ENCODE results near the gene DNAH10. TPM values are rescaled to one million over a fixed set of nuclear protein-coding genes. Genes with fewer than 3 reads are reported as not detected.

DNAH10 gene
- total and polyA plus RNA-seq, 2 donors from 2014 or later: 0.24 to 0.28 TPM

DNA sequence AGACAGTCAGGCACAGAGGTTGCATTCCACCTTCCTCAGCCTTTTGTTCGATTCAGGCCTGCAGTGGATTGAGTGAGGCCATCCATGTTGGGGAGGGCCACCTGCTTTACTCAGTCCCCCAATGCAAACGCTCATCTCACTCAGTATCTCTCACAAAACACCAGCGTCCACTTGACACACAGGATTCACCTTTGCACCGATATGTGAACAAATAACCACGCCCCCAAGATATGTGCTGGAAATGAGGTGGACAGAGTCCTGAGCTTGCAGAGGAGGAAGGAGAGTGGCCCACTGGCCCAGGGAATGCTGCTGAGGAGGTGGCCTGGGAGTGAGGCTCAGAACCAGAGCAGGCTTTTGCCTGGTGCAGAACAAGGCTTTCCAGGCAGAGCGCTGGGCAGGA, 60.7 kb downstream of the DNAH10 start:
- TF ChIP-seq, protein P1, sequence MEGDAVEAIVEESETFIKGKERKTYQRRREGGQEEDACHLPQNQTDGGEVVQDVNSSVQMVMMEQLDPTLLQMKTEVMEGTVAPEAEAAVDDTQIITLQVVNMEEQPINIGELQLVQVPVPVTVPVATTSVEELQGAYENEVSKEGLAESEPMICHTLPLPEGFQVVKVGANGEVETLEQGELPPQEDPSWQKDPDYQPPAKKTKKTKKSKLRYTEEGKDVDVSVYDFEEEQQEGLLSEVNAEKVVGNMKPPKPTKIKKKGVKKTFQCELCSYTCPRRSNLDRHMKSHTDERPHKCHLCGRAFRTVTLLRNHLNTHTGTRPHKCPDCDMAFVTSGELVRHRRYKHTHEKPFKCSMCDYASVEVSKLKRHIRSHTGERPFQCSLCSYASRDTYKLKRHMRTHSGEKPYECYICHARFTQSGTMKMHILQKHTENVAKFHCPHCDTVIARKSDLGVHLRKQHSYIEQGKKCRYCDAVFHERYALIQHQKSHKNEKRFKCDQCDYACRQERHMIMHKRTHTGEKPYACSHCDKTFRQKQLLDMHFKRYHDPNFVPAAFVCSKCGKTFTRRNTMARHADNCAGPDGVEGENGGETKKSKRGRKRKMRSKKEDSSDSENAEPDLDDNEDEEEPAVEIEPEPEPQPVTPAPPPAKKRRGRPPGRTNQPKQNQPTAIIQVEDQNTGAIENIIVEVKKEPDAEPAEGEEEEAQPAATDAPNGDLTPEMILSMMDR (IDR thresholded peaks at IDR 0.05; ENCODE audit: borderline replicate concordance, extremely low read depth, insufficient read depth): no peak
- H3K4me1 ChIP-seq (ENCODE audit: control insufficient read depth in 2 of 3, insufficient read depth in 2 of 3, low read depth in 1 of 3, low read length in 3 of 3): no peaks in the 10 kb centered on the region
- H3K9ac ChIP-seq (ENCODE audit: low read length in 3 of 3): no peak overlapping the region
- DNase-seq: no peak
- no peaks in the 10 kb centered on the region for H3K27me3 ChIP-seq (ENCODE audit: control insufficient read depth, insufficient read depth, low read length)
- intact Hi-C loops (cut with DNase I): no loop called here
- peaks cover 0 to 5% (median 0%) of the 10 kb centered on the region in 3 donors for H3K9me3 ChIP-seq (ENCODE audit: control insufficient read depth in 2 of 3, insufficient read depth in 1 of 3, low read length in 3 of 3)
- H3K4me3 ChIP-seq (ENCODE audit: low read length in 3 of 3): no peak overlapping the region
- no peak for FAIRE-seq
- no peaks in the 10 kb centered on the region for H3K36me3 ChIP-seq (ENCODE audit: control insufficient read depth in 2 of 3, insufficient read depth in 3 of 3, low read length in 3 of 3)
- no peak overlapping the region for H3K27ac ChIP-seq (ENCODE audit: low read depth in 2 of 2, low read length in 2 of 2)

DNA sequence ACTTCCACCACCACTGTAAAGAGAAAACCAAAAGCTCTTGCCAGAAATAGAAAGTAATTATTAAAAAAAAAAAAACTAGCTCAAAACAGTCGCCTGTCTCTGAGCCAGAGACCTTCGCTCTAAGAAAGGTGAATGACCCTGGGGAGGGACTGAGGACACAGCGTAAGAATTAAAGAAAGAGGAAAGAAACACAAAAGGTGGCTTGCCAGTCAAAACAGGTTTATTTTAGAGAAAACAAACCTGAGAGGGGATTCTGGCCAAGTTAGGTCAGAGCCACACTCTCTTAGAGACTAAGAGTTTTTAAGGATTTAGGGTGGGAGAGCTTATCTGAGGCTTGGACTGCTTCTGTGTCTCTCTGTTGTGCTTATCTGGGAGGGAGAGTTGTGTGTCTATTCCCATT, 66.0 kb downstream of the DNAH10 start:
- Histone ChIP-seq H3K36me3 (ENCODE audit: control insufficient read depth in 2 of 3, insufficient read depth in 3 of 3, low read length in 3 of 3) (peaks cover 0 to 3% (median 0%) of the 10 kb centered on the region in 3 donors), H3K9me3 (ENCODE audit: control insufficient read depth in 2 of 3, insufficient read depth in 1 of 3, low read length in 3 of 3) (peaks cover 0 to 6% (median 1%) of the 10 kb centered on the region in 3 donors), H3K4me1 (ENCODE audit: control insufficient read depth in 2 of 3, insufficient read depth in 2 of 3, low read depth in 1 of 3, low read length in 3 of 3) (no peaks in the 10 kb centered on the region), H3K9ac (ENCODE audit: low read length in 3 of 3) (no peak overlapping the region), H3K27me3 (ENCODE audit: control insufficient read depth, insufficient read depth, low read length) (no peaks in the 10 kb centered on the region), H3K4me3 (ENCODE audit: low read length in 3 of 3) (no peak overlapping the region), H3K27ac (ENCODE audit: low read depth in 2 of 2, low read length in 2 of 2) (no peak overlapping the region)
- TF ChIP-seq, protein P1 (IDR thresholded peaks at IDR 0.05; ENCODE audit: borderline replicate concordance, extremely low read depth, insufficient read depth): no peak
- FAIRE-seq (no peak), DNase-seq (no peak)
- intact Hi-C loops (cut with DNase I): no loop called here

DNA sequence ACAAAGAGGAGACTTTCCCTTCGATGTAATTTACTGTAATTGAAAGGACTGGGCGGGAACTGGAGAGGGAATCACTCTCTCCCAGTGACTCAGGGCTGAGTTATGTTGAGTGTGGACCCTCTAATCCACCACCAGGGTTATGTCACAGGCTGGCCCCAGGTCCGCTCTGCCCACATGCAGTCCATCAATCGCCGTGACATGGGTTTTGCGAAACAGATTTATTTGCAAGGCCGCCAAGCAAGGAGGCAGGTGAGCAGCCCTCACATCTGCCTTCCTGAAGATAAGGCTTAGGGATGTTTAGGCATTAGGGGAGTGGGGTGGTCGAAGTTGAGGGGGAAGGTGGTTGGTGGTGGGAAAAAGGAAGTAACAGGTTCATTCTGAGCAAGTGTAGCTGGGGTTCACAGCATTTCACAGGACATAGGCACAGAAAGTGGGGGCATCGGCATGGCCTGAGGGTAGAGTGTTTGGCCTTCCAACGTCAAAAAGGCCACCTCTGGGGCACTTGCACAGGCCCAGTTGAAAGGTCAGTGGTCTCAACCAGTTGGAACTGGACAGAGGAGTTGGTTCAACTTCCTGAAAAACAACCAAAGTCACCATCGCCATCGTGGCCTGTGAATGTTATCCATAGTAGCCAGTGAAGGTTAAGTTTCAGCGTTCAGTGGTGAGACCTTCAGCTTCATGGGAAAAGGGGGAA, 66.9 kb downstream of the DNAH10 start:
- DNase-seq: no peak
- Histone ChIP-seq H3K4me3 (ENCODE audit: low read length in 3 of 3) (no peak overlapping the region), H3K9ac (ENCODE audit: low read length in 3 of 3) (no peak overlapping the region), H3K9me3 (ENCODE audit: control insufficient read depth in 2 of 3, insufficient read depth in 1 of 3, low read length in 3 of 3) (peaks cover 0 to 6% (median 1%) of the 10 kb centered on the region in 3 donors), H3K27ac (ENCODE audit: low read depth in 2 of 2, low read length in 2 of 2) (no peak overlapping the region), H3K4me1 (ENCODE audit: control insufficient read depth in 2 of 3, insufficient read depth in 2 of 3, low read depth in 1 of 3, low read length in 3 of 3) (no peaks in the 10 kb centered on the region), H3K36me3 (ENCODE audit: control insufficient read depth in 2 of 3, insufficient read depth in 3 of 3, low read length in 3 of 3) (peaks cover 0 to 3% (median 0%) of the 10 kb centered on the region in 3 donors), H3K27me3 (ENCODE audit: control insufficient read depth, insufficient read depth, low read length) (no peaks in the 10 kb centered on the region)
- intact Hi-C loops (cut with DNase I): no loop called here
- TF ChIP-seq, protein P1 (IDR thresholded peaks at IDR 0.05; ENCODE audit: borderline replicate concordance, extremely low read depth, insufficient read depth): no peak
- no peak for FAIRE-seq
